Ovary (tissue), 3 donors: ENCODE measurements around the gene PRC1.

Experiments
- CTCF ChIP-seq, 3 donors: fragments of 450-650 bp in 2 of 3; fragments of 200-600 bp in 1 of 3; IDR thresholded peaks; one replicate each; pipeline versions ENCODE4 v1.5.1 to v1.8.0; 2016 to 2022; ENCODE audit warnings: antibody characterized with exemption in 3 of 3, mild to moderate bottlenecking in 1 of 3
- POLR2A ChIP-seq: fragments of 450-650 bp; IDR thresholded peaks from one replicate; pipeline ENCODE4 v1.6.1; 2017; ENCODE audit warnings: antibody characterized with exemption, mild to moderate bottlenecking, moderate library complexity
- donor health status: DM: no; HTN: no; CAD: no.

DNA sequence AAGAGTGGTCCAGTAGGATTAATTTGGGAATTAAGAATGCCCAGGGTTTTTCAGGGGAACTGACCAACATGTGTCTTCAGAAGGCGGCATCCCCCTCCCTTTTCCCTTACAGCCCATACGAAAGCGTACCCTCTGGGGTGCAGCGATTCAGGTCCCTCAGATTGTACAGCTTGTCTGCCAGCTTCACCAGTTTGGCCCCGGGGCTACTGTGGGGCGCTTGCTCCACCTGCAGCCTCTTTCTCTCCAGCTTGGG is 62.8 kb downstream of the PRC1 start:
- no peak for TF ChIP-seq POLR2A
- TF ChIP-seq CTCF (IDR thresholded peaks at IDR 0.05), result no peak
